Activated B cell treated with CpG ODN at 0.5 μM for 24 hours (primary cell): ENCODE measurements around the gene SMAD6. TPM values are rescaled to one million over a fixed set of nuclear protein-coding genes. Genes with fewer than 3 reads are reported as not detected.

Experiments
- ATAC-seq: fragments of 200-7000 bp; cut with Tn5 transposase; one replicate; pipeline ENCODE4 v1.10.0; 2021; ENCODE audit warnings: low read depth, mild to moderate bottlenecking, moderate library complexity
- CTCF ChIA-PET: fragments of 350-600 bp; sonication (Branson Sonifier 250); formaldehyde crosslinking; loops from one replicate; lab custom pipeline; 2021; ENCODE audit warnings: antibody characterized with exemption; lab: Charles Lee
- POLR2A ChIA-PET: fragments of 350-600 bp; sonication (Branson Sonifier 250); formaldehyde crosslinking; loops from one replicate; lab custom pipeline; 2021; ENCODE audit warnings: antibody characterized with exemption; lab: Charles Lee
- DNase-seq: peaks from one replicate; pipeline ENCODE4 v3.0.0; 2022
- H3K27ac Mint-ChIP-seq: one replicate; pipeline ENCODE4 v1.8.0; 2020; ENCODE audit warnings: mixed read lengths
- H3K27me3 Mint-ChIP-seq: one replicate; pipeline ENCODE4 v1.8.0; 2021; ENCODE audit warnings: mixed read lengths
- H3K36me3 Mint-ChIP-seq: one replicate; pipeline ENCODE4 v1.8.0; 2021; ENCODE audit warnings: low read depth, mixed read lengths
- H3K4me1 Mint-ChIP-seq: one replicate; pipeline ENCODE4 v1.8.0; 2021; ENCODE audit warnings: mixed read lengths
- H3K4me3 Mint-ChIP-seq: one replicate; pipeline ENCODE4 v1.8.0; 2020; ENCODE audit warnings: mild to moderate bottlenecking, mixed read lengths
- H3K9me3 Mint-ChIP-seq: one replicate; pipeline ENCODE4 v1.8.0; 2020; ENCODE audit warnings: mixed read lengths
- intact Hi-C: fragments of 100-400 bp; cut with micrococcal nuclease; formaldehyde crosslinking; loops from one replicate; pipeline ENCODE4 v1.15.1; 2024
- total RNA-seq: library from RNA; stranded (reverse); gene quantifications from 2 replicates; pipeline ENCODE4 v1.2.3, GENCODE V29; 2022
- TF ChIP-seq, protein P1 (sequence below): fragments of 200-600 bp; IDR thresholded peaks from one replicate; pipeline ENCODE4 v1.8.0; 2022; ENCODE audit warnings: antibody characterized with exemption, mild to moderate bottlenecking

The SMAD6 gene
- total RNA-seq, 1 donor from 2014 or later = 0.04 TPM

DNA sequence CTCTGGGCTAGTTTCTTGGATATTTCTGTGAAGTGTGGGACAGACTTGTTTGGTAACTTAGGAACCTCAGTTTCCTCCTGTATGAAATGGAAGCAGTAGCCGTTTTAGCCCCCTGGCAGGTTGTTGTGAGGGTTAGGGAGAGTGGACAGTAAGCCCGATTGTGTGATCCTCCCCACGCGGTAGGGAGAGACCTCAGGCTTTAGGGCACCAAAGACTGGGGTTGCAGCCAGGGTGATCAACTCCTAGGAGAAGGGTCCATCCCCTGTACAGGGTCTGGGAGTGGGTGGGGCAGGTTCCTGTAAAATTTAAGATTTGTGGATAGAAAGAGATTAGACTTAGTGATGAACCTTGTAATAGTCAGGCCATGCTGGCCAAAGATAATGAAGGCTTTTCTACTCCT lies 120.5 kb downstream of the SMAD6 start:
- Mint-ChIP-seq H3K27ac (no peak overlapping the region), H3K36me3 (no peaks in the 10 kb centered on the region), H3K4me3 (no peak overlapping the region), H3K9me3 (no peaks in the 10 kb centered on the region), H3K4me1 (no peaks in the 10 kb centered on the region), H3K27me3 (peaks cover 3% of the 10 kb centered on the region)
- CTCF ChIA-PET = no interaction called here
- ATAC-seq = no peak
- no peak for DNase-seq
- POLR2A ChIA-PET = no interaction called here
- intact Hi-C loops = no loop called here
- TF ChIP-seq, protein P1, sequence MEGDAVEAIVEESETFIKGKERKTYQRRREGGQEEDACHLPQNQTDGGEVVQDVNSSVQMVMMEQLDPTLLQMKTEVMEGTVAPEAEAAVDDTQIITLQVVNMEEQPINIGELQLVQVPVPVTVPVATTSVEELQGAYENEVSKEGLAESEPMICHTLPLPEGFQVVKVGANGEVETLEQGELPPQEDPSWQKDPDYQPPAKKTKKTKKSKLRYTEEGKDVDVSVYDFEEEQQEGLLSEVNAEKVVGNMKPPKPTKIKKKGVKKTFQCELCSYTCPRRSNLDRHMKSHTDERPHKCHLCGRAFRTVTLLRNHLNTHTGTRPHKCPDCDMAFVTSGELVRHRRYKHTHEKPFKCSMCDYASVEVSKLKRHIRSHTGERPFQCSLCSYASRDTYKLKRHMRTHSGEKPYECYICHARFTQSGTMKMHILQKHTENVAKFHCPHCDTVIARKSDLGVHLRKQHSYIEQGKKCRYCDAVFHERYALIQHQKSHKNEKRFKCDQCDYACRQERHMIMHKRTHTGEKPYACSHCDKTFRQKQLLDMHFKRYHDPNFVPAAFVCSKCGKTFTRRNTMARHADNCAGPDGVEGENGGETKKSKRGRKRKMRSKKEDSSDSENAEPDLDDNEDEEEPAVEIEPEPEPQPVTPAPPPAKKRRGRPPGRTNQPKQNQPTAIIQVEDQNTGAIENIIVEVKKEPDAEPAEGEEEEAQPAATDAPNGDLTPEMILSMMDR = no peak

DNA sequence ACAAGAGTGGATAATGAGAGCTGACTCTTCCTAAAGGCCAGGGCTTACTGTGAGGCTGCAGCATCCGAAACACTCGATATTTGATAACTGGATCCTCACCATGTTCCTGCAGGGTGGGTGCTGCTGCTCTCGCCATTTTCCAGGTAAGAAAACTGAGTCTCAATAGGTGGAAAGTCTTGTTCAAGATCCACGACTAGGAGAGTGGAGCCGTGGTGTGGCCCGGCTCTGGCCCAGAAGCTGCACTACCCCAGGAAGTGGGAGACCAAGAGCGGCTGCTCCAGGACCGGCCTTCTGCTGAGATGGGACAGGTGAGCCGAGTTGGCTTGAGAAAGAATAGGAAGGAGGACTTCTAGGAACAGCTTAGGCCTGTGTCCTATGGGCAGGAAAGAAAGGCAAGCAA lies 121.6 kb downstream of the SMAD6 start:
- TF ChIP-seq, protein P1 = no peak
- Mint-ChIP-seq H3K4me3 (no peak overlapping the region), H3K36me3 (no peaks in the 10 kb centered on the region), H3K27me3 (peaks cover 3% of the 10 kb centered on the region), H3K27ac (no peak overlapping the region), H3K9me3 (no peaks in the 10 kb centered on the region), H3K4me1 (no peaks in the 10 kb centered on the region)
- ChIA-PET POLR2A (no interaction called here), CTCF (no interaction called here)
- ATAC-seq = no peak
- intact Hi-C loops = no loop called here
- no peak for DNase-seq

DNA sequence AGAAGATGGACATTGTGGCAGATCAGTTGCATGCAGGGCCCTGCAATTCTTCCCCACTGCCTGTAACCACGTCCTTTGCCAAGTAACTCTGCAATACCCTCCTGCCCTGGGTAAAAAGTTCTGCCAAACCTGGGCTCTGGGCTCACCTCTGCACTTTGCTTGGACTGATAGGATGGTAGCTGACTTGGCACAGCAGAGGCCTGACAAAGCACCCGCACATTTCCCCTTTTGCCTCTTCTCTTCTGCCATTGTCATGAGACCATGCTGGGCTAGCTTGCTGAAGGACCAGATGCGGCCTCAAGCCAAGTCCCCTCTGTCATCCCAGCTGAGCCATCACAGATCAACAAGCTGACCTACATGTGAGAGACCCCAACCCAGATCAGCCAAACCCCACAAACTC lies 122.4 kb downstream of the SMAD6 start:
- intact Hi-C loops = no loop called here
- CTCF ChIA-PET = no interaction called here
- POLR2A ChIA-PET = no interaction called here
- no peak for ATAC-seq
- Mint-ChIP-seq H3K4me3 (no peak overlapping the region), H3K9me3 (no peaks in the 10 kb centered on the region), H3K27ac (no peak overlapping the region), H3K27me3 (no peaks in the 10 kb centered on the region), H3K36me3 (no peaks in the 10 kb centered on the region), H3K4me1 (no peaks in the 10 kb centered on the region)
- no peak for DNase-seq
- TF ChIP-seq, protein P1 = no peak

DNA sequence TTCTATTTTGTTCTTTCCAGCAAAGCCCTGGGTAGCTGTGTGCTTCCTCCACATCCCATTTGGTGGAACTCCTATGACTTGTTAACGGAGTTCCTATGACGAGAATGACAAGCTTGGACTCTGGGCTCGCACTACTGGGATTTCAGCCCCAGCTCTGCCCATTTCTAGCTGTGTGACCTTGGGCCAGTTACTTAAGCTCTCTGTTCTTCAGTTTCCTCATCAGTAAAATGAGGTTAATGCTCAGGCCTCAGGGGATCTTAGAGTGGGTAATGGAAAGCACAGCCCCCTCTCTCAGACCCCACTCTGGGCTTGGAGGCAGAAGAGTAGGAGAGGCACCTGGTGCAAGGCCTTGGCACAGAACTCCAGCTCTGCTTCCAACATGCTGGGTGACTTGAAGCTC lies 123.1 kb downstream of the SMAD6 start:
- ChIA-PET CTCF (no interaction called here), POLR2A (no interaction called here)
- TF ChIP-seq, protein P1 = no peak
- no peaks in the 10 kb centered on the region for H3K27me3 Mint-ChIP-seq
- H3K9me3 Mint-ChIP-seq = no peaks in the 10 kb centered on the region
- H3K36me3 Mint-ChIP-seq = no peaks in the 10 kb centered on the region
- H3K4me1 Mint-ChIP-seq = no peaks in the 10 kb centered on the region
- DNase-seq = no peak
- no peak overlapping the region for H3K4me3 Mint-ChIP-seq
- ATAC-seq = no peak
- intact Hi-C loops = no loop called here
- no peak overlapping the region for H3K27ac Mint-ChIP-seq

DNA sequence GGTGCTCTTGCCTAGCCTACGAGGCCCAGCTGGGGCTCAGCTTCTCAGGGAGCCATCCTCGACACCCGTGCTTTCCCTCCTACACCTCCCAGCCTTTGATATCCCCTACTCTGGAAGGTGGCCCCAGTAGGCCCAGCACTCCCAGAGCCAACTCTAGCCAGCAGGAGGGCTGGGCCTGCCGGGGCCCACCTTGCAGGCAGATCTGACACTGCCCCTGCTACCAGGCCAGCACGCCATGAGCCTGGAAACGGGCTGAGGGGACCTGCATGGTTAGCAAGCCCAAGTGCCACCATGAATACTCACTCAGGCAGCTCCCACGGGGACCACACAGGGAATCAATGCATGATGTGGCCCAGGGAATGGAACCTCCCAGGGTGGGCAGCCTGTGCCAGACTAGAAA lies 123.7 kb downstream of the SMAD6 start:
- Mint-ChIP-seq H3K27ac (no peak overlapping the region), H3K27me3 (no peaks in the 10 kb centered on the region), H3K4me1 (no peaks in the 10 kb centered on the region), H3K9me3 (no peaks in the 10 kb centered on the region), H3K4me3 (no peak overlapping the region), H3K36me3 (no peaks in the 10 kb centered on the region)
- no peak for ATAC-seq
- TF ChIP-seq, protein P1 = no peak
- no peak for DNase-seq
- intact Hi-C loops = no loop called here
- CTCF ChIA-PET = no interaction called here
- POLR2A ChIA-PET = no interaction called here
